ENCODE measurements around the gene SREK1.

GRCh38 chr5:66113160-66113559, 30.9 kb upstream of the SREK1 start:
- TF ChIP-seq CTCF (IDR thresholded peaks at IDR 0.05; ENCODE audit: insufficient read depth, low read length) (no peak), REST (IDR thresholded peaks at IDR 0.05; ENCODE audit: insufficient replicate concordance, low read depth) (no peak), GABPA (IDR thresholded peaks at IDR 0.05; ENCODE audit: low read depth) (no peak)

Data from HL-60 (cell line).